K562 (cell line): Measurements from ENCODE around the gene DCXR. TPM values are rescaled to one million over a fixed set of nuclear protein-coding genes. Genes with fewer than 3 reads are reported as not detected.
A peak's percentile ranks its signal among the peaks of the same experiment; 100 is the strongest.

Experiments
- ARID4B ChIP-seq: sonication (generic); formaldehyde crosslinking; IDR thresholded peaks from 2 replicates; pipeline ENCODE4 v1.8.0; 2022; ENCODE audit warnings: mild to moderate bottlenecking, missing genetic modification reagents
- ATF7 ChIP-seq: fragments of 450-650 bp; IDR thresholded peaks from 2 replicates; pipeline ENCODE4 v1.7.1; 2014; ENCODE audit warnings: mild to moderate bottlenecking, moderate library complexity
- CAMTA2 ChIP-seq: fragments of 250-450 bp; sonication (Bioruptor Pico); conservative IDR thresholded peaks from 2 replicates; pipeline ENCODE4 v1.5.1; 2022
- E2F4 ChIP-seq: sonication (generic); formaldehyde crosslinking; IDR thresholded peaks from 2 replicates; pipeline ENCODE4 v1.8.0; 2022; ENCODE audit warnings: mild to moderate bottlenecking, low read depth, missing genetic modification reagents
- GABPA ChIP-seq: fragments of 200-800 bp; sonication (Bioruptor generic); conservative IDR thresholded peaks from 2 replicates; pipeline ENCODE4 v1.6.1; 2016; ENCODE audit warnings: low read depth, missing genetic modification characterization, missing compliant biosample characterization
- HNRNPLL ChIP-seq: fragments of 200-400 bp; formaldehyde crosslinking; IDR thresholded peaks from 2 replicates; pipeline ENCODE4 v1.6.1; 2017; ENCODE audit warnings: low read length, low read depth, mild to moderate bottlenecking; ENCODE audit not compliant: poor library complexity, severe bottlenecking
- JUND ChIP-seq, 2 experiments: IDR thresholded peaks; 2 replicates in 1 of 2; 3 replicates in 1 of 2; pipeline ENCODE4 v1.6.1; 2011; ENCODE audit warnings: borderline replicate concordance in 2 of 2, low read depth in 2 of 2, low read length in 2 of 2, improper control_type of control experiment in 1 of 2, missing biosample characterization in 1 of 2, missing genetic modification characterization in 1 of 2, missing genetic modification reagents in 1 of 2
- PHF8 ChIP-seq: fragments of 200-600 bp; sonication (generic); IDR thresholded peaks from 2 replicates; pipeline ENCODE4 v1.6.1; 2012; ENCODE audit warnings: mixed run types, mild to moderate bottlenecking, inconsistent platforms, low read length, moderate library complexity, borderline replicate concordance
- RAD21 ChIP-seq, 2 experiments: fragments of 250-450 bp in 1 of 2; fragments of 450-650 bp in 1 of 2; sonication (Bioruptor Pico) in 1 of 2; formaldehyde crosslinking in 1 of 2; IDR thresholded peaks in 1 of 2; conservative IDR thresholded peaks in 1 of 2; 2 replicates each; pipeline versions ENCODE4 v1.4.0 to v1.8.0; 2020 to 2022; ENCODE audit warnings: mild to moderate bottlenecking in 2 of 2, moderate library complexity in 1 of 2
- SP1 ChIP-seq: sonication (generic); formaldehyde crosslinking; IDR thresholded peaks from 2 replicates; pipeline ENCODE4 v1.8.1; 2022; ENCODE audit warnings: mild to moderate bottlenecking, missing genetic modification reagents
- SRSF9 ChIP-seq: fragments of 200-400 bp; formaldehyde crosslinking; IDR thresholded peaks from 2 replicates; pipeline ENCODE4 v1.6.1; 2017; ENCODE audit warnings: low read depth, low read length, borderline replicate concordance
- STAT6 ChIP-seq: sonication (generic); formaldehyde crosslinking; IDR thresholded peaks from 2 replicates; pipeline ENCODE4 v1.8.1; 2023; ENCODE audit warnings: mild to moderate bottlenecking, missing genetic modification reagents
- ZBTB1 ChIP-seq: sonication (generic); formaldehyde crosslinking; IDR thresholded peaks from 2 replicates; pipeline ENCODE4 v1.8.1; 2023; ENCODE audit warnings: missing genetic modification reagents, low read depth, mild to moderate bottlenecking, borderline replicate concordance
- polyA plus RNA-seq, 8 experiments: library from polyadenylated mRNA; depleted of rRNA in 4 of 8; stranded (reverse) in 5 of 8; unstranded in 3 of 8; fragments of >200 nt; fragmentation: Nextera tagmentation in 2 of 8; fragmentation: Illumina TruSeq in 1 of 8; extraction: Ambion mirVana in 2 of 8; extraction: Trizol in 1 of 8; gene quantifications; 2 replicates each; pipeline versions ENCODE4 v1.2.1 to v1.2.3, GENCODE V29; 2011 to 2014; ENCODE audit warnings: inconsistent platforms in 1 of 8, missing spikeins in 1 of 8
- total RNA-seq, 7 experiments: library from RNA; depleted of rRNA in 6 of 7; stranded (reverse); fragments of >200 nt in 6 of 7; fragmentation: Illumina TruSeq in 2 of 7; extraction: Trizol in 2 of 7; gene quantifications; 2 replicates each; pipeline versions ENCODE4 v1.2.1 to v1.2.3, GENCODE V29; 2011 to 2021; ENCODE audit warnings: low replicate concordance in 1 of 7

The DCXR gene
- total and polyA plus RNA-seq, 9 of the 15 experiments (the other 6 are each of a cell fraction or from before 2014, with no cell fraction given) = 21.3 to 274 (median 156) TPM

- TF ChIP-seq ARID4B (peak; percentile 84), GABPA (tag) (peak; percentile 55), RAD21 (CRISPR knock-in tag; conservative IDR thresholded peaks at IDR 0.05 in 1 of 2, IDR thresholded peaks at IDR 0.05 in 1 of 2) (peak; percentile 96), STAT6 (0 out of 2 replicates have a peak, but pooled peaks have one; percentile 45), JUND (IDR thresholded peaks at IDR 0.05; ENCODE audit: borderline replicate concordance, low read depth, low read length) (peak; percentile 34; the same call in 1 of the 2 replicates), JUND (tag; IDR thresholded peaks at IDR 0.05; ENCODE audit: borderline replicate concordance, low read depth, low read length) (no peak; the same call in 2 of the 3 replicates), HNRNPLL (peak; percentile 25), ZBTB1 (CRISPR knock-in tag) (peak; percentile 95), CAMTA2 (CRISPR knock-in tag) (no peak), E2F4 (CRISPR knock-in tag) (no peak), ATF7 (peak; percentile 42; the same call in 1 of the 2 replicates), SRSF9 (no peak), SP1 (CRISPR knock-in tag) (peak; percentile 83), PHF8 (peak; percentile 35; the same call in 1 of the 2 replicates)
These were observed 6.8 kb downstream of the DCXR start (continued) for GRCh38 chr17:82030470-82031302.
